Adipose tissue (tissue), 3 donors: ENCODE results near the gene ADGRB2. TPM values are rescaled to one million over a fixed set of nuclear protein-coding genes. Genes with fewer than 3 reads are reported as not detected.

Experiments used
- H3K27ac ChIP-seq: one replicate; pipeline ENCODE4 v1.5.1; 2013; ENCODE audit warnings: low read depth, low read length
- WGBS, 3 donors: extraction: QIAGEN DNeasy Blood & Tissue Kit; methylation state at CpG; one replicate each; pipeline ENCODE4 v1.1.7; 2013; 5-methylcytosine and 5-hydroxymethylcytosine counted together
- polyA plus RNA-seq, 3 donors: library from polyadenylated mRNA; stranded (reverse); fragments of 200-250 nt; gene quantifications; one replicate each; pipeline ENCODE4 v1.2.3, GENCODE V29; 2013
- donor health status: healthy with polysubstance abuse.
- donor health status: Bipolar disorder and iron deficiency.
- donor health status: healthy.

ADGRB2 gene
- polyA plus RNA-seq, 3 donors: 0.21 to 5.0 (median 1.2) TPM

DNA sequence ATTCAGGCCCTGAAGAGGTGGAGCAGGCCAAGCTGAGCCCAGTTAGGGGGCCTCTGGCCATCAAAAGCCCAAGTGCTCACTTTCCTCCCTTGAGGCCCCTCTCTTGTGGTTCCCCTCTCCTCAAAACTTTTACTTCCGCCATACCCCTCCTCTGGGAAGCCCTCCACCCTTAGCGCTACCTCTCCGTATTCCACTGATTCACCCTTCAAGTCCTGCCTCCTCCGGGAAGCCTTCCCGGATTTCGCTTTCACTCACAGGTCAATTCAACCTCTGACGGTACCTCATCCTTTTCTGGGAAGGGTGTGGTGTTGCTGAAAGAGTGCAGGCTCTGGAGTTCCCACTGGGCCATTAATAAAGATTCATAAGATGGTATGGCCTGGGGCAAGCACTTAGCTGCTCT is 32.6 kb upstream of the ADGRB2 start:
- H3K27ac ChIP-seq: no peak overlapping the region
- WGBS, 3 donors: 87 to 93% (median 90%) methylated on average over 7 of the region's 7 CpGs

DNA sequence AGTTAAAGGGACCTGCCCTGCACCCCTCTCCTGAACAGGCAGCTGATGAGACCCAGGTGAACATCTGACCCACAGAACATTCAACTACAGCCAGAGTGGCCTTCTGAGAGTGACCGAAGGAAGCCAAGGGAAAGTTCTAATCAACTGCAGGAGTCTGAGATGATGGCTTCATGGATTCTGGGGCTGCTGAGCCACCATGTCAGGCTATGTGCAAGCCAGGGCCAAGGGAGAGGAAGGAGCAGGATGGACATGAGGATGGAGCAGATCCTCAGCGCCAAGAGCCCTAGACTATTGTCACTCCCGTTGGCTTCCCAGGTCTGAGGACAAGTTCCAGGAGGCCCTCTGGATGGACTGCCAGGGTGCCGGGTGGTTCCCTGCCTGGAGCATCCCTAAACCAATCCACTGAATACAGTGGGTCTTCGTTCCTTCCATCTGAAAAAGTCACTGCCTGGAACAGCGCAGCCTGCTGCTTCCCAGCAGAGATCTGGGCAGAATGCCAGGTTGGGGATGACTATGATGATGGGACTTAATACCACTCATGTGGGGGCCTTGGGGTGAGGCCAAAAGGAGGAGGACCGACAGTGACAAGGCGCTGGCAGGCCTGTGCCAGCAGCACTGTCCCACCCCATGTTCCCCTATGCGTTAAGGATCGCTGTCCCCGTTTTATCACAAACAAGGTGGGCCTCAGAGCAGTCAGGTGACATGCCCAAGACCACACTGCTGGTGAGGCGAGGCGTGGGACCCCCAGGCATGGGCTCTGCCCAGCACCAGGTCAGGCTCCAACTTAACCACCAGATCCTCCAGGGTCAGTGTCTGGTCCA is 31.9 kb upstream of the ADGRB2 start:
- 79 to 81% (median 79%) methylated on average over 13 of the region's 13 CpGs for WGBS, 3 donors
- no peak overlapping the region for H3K27ac ChIP-seq

DNA sequence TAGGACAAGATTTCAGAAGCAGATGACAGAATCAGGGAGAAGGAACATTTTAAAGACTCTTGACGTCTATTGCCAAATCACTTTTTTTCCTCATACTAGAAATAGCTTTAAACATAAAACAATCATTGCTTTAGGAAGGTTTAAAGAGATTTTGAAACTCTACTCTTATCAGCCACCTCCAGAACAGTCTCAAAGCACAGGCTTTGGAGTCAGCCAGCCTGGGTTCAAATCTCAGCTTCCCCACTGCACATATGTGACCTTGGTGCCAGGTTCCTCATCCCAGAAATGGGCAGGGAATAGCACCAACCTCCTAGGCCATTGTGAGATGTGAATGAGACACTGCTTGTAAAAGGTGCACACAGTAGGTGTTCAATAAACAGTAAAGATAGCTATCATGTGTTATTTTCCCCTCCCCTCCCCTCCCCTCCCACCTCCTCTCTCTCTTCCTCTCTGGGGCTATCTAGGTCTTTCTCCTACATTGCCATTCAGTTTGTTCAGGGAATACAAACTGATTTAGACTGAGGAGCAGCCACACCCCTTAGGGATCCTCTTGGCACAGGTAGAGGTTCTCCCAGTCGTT is 31.0 kb upstream of the ADGRB2 start:
- WGBS, 3 donors: 44 to 63% (median 58%) methylated on average over 2 of the region's 2 CpGs
- no peak overlapping the region for H3K27ac ChIP-seq

DNA sequence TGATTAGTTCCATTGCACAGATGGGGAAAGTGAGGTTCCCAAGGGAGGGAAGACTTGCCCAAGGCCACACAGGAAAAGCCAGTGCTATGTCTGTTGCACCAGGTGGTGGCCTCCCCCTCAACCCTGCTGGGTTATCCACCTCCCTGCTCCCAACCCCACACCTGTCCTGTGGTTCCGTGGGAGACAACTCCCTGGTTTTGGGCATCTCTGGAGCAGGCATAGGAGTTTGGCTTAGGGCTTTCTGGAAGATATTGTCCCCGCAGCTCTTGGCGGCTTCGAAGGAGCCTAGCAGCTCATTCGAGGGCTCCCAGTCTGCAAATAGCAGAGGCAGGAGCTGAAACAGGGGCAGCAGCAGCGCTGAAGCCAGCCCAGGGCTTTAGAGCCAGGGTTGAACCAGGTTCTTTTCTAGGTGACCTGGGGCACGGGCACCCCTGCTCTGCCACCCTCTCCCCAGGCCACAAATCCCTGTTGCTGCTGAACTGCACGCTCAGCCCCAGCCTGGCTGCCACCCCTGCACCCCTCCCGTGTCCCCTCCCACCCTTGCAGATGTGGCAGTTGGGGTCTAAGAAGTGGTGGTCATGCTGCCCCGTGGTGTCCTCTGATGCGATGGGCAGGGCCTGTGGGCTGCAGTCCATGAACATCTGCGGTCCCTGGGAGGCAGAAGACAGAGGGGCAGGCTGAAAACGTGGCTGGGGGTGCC is 29.6 kb upstream of the ADGRB2 start:
- H3K27ac ChIP-seq: no peak overlapping the region
- 77 to 85% (median 83%) methylated on average over 13 of the region's 13 CpGs for WGBS, 3 donors

- H3K27ac ChIP-seq: no peak overlapping the region
- WGBS, 3 donors: 83 to 95% (median 91%) methylated on average over 6 of the region's 6 CpGs
Observed at GRCh38 chr1:31793086-31793485, 28.9 kb upstream of the ADGRB2 start.

- 65 to 87% (median 78%) methylated on average over 4 of the region's 4 CpGs for WGBS, 3 donors
- no peak overlapping the region for H3K27ac ChIP-seq
Observed at GRCh38 chr1:31792541-31792940, 28.4 kb upstream of the ADGRB2 start.

DNA sequence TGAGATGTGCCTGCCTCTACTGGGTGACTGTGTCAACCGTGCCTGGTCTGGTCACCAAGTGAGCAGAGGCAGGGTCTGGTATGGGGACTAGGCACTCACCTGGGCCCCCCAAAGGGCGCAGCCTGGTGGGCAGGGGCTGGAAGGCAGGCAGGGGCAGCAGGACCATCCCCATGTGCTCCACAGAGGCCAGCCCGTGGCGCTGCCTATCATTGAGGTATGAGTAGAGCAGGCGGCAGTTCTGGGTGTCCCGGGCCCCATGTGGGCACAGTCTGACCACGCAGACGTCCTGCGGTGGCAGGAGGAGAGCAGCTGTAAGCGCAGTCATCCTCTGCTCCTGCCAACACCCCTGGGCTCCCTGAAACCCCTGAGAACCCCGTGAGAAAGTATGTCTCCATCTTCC is 28.0 kb upstream of the ADGRB2 start:
- WGBS, 3 donors: 81 to 89% (median 88%) methylated on average over 11 of the region's 11 CpGs
- no peak overlapping the region for H3K27ac ChIP-seq

DNA sequence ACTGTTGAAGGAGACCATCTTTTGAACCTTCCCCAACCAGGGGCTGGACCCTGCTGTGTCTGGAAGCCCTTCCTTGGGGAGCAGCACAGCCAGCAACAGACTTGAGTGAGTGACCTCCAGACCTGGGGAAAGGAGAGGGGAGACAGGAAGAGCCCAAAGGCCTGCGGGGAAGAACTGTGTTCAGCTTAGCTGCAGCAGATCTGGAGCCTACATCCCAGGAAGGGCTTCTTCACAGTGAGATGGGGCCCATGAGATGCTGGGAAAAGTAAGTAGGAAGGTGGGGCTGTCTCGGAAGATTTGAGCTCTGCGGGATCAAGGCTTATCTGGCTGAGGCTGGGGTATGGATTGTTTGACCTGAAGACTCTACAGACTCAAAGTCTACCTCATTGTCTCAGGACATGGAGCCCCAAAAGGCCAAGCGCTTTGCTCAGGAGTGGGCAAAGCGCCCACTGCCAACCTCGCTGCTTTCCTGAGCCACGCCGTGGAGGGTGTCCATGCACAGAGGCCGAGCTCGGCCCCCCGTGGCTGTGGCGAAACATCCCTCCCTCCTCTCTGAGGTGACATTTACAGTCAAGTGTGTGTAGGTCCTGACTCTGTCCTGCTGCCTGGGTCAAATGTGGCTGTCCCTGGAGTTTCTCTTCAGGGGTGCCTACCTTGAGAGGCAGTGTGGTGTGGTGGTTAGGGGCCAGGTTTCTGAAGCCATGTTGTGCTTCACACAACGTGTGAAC is 27.2 kb upstream of the ADGRB2 start:
- H3K27ac ChIP-seq: no peak overlapping the region
- WGBS, 3 donors: 83 to 86% (median 84%) methylated on average over 13 of the region's 13 CpGs

GRCh38 chr1:31790641-31791091 is 26.5 kb upstream of the ADGRB2 start:
- no peak overlapping the region for H3K27ac ChIP-seq
- 81 to 92% (median 88%) methylated on average over 11 of the region's 11 CpGs for WGBS, 3 donors

DNA sequence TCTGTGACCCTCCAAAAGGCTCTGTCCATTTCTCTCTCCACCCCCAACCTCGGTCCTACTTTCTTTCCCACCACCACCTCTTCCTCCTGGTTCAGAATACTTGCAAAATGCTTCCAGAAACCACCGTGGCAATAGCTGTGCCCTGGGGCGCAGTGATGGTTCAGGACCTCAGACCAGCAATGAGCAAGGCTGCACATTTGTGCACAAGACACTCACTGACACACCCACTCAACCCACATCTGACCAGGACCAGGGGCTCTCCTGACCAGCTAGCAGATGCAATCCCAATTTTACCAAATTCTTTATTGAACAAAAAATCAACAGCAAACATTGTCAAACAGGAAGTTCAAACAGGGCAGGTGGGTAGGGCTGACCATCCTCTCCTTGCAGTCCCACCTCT is 26.0 kb upstream of the ADGRB2 start:
- 74 to 79% (median 78%) methylated on average over 3 of the region's 3 CpGs for WGBS, 3 donors

DNA sequence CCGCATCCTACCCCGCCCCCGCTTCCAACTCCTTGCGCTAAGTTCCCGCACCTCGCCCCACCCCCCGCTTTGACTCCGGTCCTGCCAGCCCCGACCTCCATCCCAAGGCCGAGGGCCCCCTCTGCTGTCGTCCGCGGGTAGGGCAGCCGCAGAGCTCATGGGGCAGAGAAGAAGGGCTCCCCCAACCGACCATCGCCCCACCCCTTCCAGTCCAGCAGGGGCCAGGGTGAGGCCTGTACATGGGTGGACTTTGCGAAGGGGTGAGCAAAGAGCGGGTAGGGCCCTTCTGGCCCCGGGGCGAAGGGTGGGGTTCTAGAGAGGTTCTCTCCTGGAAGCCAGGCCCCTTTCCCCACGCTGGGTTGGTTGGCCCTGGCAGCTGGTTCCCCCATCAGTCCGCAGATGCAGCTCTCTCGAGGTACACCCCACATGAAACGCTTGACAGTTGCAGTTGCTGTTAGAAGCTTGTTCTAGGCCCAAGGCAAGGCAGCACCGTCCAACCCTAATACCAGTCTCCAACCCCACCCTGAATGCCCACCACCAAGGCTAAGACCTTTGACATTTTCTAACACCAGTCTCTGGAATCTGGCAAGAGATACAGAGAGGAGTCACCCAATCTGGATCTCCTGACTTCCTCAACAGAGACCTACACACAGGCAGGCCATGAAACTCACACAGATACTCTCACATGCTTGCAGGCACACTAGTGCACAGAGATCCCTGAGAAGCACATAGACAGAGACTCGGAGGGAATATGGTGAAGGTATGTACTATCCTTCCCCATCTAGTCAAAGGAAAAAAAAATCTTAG is 25.3 kb upstream of the ADGRB2 start:
- H3K27ac ChIP-seq: no peak overlapping the region
- WGBS, 3 donors: 14 to 17% (median 14%) methylated on average over 21 to 26 of the region's 26 CpGs

More for the DNA sequence above, 26.0 kb upstream of the ADGRB2 start:
- no peak overlapping the region for H3K27ac ChIP-seq

GRCh38 chr1:31788825-31789256 is 24.7 kb upstream of the ADGRB2 start:
- H3K27ac ChIP-seq: peak overlapping the region; percentile 65
- 0 to 1% (median 0%) methylated on average over 22 of the region's 22 CpGs for WGBS, 3 donors

- peak overlapping the region; percentile 65 for H3K27ac ChIP-seq
- WGBS, 3 donors: 2 to 4% (median 4%) methylated on average over 36 to 39 of the region's 39 CpGs
Observed at GRCh38 chr1:31788138-31788824, 24.1 kb upstream of the ADGRB2 start.

DNA sequence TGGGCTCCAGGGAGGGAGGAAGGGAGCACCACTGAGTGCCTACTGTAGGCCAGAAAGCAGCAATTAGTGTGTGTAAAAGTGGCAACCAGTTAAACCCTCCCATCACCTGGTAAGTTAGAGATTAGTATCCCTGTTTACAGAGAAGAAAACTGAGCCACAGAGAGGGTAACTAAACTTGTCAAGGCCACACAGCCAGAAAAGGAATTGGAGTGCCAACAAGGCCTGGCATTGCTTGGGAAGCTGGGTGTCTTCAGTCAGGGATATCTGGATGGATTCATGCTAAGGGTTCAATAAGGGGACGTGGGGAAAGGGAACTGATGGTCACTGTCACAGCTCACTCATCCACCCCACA is 23.6 kb upstream of the ADGRB2 start:
- H3K27ac ChIP-seq: no peak overlapping the region
- WGBS, 3 donors: 30 to 78% (median 52%) methylated on average over 1 of the region's 1 CpG

GRCh38 chr1:31787261-31787660 is 23.1 kb upstream of the ADGRB2 start:
- H3K27ac ChIP-seq: no peak overlapping the region
- WGBS, 3 donors: 60 to 89% (median 86%) methylated on average over 3 of the region's 3 CpGs

DNA sequence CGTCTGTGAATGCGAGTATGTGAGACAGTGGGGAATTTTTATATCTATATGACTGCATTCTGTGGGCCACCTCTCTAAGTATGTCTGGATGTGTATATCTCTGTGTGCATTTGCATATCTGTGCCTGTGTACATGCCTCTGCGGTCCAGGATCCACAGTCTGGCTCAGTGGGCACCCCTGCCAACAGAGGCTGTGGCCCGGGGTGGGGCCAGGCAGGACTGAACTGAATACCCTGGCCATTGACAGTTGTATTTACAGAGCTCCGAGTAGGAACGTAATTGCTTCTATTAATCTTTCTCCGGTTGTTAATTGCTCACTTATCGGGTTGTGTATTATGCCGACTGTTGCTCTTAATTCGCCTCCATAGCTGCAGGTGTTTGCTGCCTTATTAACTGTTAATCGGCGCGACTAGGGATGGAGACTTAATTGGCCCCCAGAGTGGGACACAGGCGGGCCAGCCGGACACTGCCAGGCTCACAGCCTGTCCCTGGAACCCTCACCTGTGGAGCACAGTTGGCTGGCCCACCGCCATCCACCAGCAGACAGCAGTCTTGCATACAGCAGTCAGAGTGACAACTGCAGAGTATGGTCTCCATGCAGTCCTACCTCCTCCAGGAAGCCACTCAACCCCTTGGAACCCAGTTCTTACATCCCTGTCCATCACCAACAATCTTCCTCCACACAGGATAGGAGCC is 22.4 kb upstream of the ADGRB2 start:
- 73 to 94% (median 88%) methylated on average over 16 of the region's 16 CpGs for WGBS, 3 donors
- no peak overlapping the region for H3K27ac ChIP-seq

DNA sequence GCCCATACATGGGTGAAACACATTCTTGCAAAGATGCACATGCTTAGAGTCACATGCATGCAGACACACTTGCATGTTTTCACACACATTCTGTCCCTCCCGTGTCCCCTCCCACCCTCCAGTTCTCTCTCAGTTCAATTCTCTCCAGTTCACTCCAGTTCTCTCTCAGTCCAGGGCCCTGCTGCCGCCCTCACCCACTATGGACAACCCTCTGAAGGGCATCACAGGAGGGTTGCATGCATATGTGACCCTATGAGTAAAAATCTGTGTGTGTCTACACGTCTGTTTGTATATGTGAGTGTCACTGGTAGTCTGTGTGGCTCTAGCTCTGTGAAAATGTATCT is 21.8 kb upstream of the ADGRB2 start:
- 75 to 88% (median 79%) methylated on average over 3 of the region's 3 CpGs for WGBS, 3 donors
- no peak overlapping the region for H3K27ac ChIP-seq
